GM12801 (cell line): ENCODE results near the gene SORCS2.

Source experiments
- CTCF ChIP-seq: IDR thresholded peaks from one replicate; pipeline ENCODE4 v1.5.1; 2011; ENCODE audit warnings: control low read depth; ENCODE audit not compliant: insufficient read length; ENCODE audit errors: extremely low read depth

The SORCS2 gene

GRCh38 chr4:7313347-7313811 lies 121.0 kb downstream of the SORCS2 start:
- no peak for TF ChIP-seq CTCF

- no peak for TF ChIP-seq CTCF
Measured at GRCh38 chr4:7313991-7314390, 121.7 kb downstream of the SORCS2 start.

- no peak for TF ChIP-seq CTCF
Measured at GRCh38 chr4:7315286-7315685, 122.9 kb downstream of the SORCS2 start.

- no peak for TF ChIP-seq CTCF
Measured at GRCh38 chr4:7315935-7316334, 123.6 kb downstream of the SORCS2 start.

- no peak for TF ChIP-seq CTCF
Measured at GRCh38 chr4:7319024-7319423, 126.7 kb downstream of the SORCS2 start.

DNA sequence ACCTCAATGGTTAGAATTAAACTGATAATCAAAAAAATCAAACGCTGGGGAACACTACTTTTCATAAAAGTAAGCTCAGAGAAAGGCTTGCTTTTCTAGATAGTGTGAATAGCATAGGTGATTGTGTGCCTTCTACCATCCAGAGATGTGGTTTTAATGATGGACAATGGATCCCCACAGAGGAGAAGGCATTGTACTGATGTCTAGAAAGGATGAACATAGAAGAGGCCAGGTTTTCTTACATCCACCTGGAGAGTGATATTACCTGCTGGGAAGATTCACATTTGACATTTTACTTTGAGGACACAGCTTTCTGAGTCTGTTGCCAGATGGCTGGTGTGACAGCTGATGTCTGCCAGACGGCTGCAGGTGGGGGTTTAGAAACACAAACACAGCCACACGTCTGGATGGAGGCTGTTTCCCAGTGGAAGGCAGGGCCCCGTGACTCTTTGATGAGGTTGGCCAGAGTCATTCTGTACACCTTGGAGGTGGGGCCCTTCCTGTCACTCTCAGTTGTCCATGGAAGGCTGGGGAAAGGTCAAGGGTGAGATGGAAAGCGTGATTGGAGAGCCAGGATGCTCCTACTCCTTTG lies 128.0 kb downstream of the SORCS2 start:
- no peak for TF ChIP-seq CTCF

DNA sequence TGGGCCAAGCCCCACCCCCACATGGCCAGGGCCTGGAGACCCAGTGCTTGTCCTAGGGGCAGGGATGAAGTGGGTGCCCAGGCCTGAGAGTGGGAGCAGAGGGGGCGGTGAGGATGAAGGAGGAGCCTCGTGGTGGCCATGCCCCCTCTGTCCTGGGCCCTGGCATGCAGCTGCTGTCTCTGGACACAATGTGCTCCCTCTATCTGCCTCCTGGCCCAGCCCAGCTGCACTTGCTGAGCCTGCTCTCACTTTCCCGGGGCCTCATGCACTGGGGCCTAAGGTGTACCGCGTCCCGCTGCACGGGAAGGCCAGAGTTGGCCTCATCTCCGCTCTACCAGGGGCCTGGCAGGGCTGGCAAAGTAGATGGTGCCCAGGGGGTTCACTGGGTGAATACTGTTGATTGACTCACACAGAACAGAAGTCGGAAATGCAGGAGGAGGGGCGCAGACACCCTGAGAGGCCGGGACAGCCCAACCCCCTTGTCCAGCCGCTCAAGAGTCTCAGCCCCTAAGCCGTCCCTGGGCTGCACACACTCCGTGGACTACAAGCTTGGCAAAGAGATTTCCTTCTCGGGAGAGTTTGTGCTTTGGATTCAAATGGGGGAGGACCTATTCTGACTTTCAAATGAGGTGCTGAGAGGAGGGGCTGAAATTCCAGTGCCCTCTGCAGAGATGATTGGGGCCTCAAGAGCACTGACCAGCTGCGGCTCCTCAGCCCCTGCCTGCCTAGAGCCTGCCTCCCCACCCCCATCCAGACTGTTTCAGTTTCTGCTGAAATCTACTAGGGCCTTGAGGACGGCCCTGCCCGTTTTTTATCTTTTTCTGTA lies 130.0 kb downstream of the SORCS2 start:
- TF ChIP-seq CTCF, result no peak
